ENCODE results near the gene EPYC.

Gene EPYC

DNA sequence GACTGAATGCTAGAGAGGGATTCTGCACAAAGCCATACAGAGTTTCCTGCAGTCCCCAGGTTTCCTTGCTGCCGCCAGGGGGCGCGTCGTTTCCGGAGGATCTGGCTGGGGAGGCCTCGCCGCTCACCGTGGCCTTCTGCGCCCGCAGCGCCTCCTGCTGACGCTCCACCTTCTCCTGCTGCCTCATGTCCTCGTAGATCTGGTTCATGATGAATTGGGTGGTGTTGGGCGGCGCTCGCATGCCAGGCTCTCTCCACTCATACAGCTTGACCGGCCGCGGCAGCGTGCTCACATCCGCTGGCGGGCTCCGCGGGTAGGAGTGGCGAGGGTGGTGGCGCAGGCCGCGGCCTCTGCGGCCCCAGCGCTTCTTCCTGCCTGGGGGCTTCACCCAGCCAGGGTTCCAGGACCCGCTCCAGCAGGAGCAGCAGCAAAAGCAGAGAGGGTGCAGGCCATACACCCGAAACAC lies 50.8 kb downstream of the EPYC start:
- no peak for DNase-seq

DNA sequence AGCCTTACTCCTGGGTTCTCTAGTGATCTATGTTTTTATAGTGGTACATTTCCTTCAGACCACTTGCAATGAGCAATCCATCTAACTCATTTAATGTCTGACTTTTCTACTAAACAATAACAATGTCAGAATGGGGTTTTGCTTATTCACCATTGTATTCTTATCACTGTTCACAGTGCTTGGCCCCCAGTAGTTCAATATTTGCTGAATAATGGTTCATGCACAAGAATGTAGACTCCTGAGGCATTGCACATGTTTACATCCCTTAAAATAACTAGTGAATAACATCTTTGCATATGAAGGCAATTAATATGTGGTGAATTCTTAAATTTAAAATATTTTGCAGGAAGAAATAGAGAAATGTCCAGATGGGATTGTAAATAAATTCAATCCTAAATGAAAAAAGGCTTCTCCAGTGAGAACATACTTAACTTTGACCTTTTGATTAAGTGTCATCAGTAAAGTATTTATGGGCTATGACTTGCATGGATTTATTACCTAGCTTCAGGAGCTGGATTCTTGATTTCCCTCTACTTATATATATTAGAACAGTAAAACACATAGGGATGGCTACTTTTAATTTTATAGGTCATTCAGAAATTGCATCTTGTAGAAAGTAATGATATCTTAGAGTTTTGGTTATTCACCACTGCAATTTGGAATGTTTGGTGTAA lies 53.2 kb downstream of the EPYC start:
- DNase-seq = no peak

DNA sequence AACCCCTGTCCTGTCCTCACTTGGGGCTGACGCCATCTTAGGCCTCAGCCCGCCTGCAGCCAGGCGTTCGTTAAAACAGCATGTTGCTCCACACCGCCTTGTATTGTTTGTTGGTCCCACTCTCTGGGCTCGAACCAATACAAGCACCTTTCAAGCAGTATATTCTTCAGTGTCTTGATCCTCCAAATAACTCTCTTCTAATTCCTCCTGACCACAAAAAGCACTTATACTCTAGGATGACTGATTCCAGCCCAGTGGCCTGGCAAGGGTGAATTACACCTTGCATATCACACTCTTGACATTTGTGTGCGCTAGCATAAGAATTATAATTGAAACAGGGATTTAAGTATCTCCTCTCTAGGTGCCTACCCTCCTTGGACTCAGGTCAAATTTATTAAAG lies 56.9 kb downstream of the EPYC start:
- no peak for DNase-seq

DNA sequence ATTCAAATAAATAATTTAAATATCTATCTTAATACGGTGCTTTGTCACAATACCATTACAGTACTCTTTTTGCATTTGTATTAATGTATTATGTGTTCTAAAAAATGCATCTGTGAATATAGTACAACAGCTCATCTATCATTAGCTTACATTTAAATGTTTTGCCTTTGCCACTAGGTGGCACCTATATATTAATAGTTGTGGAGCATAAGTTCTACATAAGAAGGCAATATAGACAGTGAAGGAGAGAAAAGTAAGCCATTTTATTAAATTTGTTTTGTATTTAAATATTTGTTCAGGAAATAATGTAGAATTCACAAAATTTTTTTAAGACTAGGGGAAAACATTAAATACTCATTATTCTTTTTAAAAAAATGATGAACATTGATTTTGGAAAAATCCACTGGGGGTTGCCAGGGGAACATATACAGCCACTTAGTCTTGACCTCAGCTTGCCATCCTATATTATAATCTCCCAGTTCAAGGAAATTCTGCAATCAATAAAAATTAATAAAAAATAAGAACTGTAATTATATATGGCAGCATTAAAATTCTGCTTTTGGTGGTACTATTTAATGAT lies 59.6 kb downstream of the EPYC start:
- peak in 1 of 2 experiments; percentile 71 for DNase-seq

DNA sequence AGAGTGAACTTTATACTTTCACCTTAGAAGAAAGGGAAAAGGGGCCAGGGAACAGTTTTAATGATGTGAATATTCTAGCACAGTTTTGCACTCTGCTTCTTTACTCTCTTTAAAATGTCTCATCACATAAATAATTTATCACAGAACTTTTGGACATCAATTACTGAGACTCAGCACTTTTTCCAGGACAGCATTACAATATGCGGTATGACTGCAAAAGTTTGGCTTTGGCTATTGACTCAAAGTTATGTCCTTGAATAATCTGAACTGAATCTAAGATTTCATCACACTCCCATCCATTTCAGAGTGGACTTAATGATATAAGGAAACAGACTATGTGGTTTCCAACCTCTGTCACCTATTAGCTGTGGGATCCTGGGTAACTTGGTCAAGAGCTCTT lies 61.5 kb downstream of the EPYC start:
- DNase-seq = no peak

DNA sequence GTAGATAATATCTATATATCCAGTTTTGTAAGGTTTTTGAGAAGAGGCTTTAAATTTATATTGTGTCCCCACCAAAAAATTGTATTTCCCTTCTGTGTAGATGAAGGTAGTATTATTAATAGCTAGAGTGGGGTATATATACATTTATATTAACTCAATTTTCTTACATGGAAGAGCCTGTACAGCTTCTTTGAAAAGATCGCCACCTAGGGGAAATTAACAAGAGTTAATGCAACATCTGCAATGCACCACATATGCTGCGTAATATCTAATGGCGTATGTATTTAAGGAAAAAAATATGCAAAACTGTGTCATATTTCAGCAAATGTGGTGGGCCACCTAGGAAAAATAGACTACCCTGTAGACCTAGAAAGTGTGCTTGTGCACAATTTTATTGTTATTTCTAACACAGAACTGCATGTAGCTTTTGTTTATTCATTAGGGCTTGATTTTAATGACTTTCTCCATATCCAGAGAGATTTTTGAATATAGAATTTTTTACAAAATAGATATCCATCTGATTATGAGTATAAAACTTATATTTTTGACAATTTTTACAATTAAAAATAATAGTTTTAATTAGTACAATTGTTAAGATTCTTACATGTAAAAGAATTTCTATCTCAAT lies 63.8 kb downstream of the EPYC start:
- DNase-seq = peak; percentile 8 to 70

DNA sequence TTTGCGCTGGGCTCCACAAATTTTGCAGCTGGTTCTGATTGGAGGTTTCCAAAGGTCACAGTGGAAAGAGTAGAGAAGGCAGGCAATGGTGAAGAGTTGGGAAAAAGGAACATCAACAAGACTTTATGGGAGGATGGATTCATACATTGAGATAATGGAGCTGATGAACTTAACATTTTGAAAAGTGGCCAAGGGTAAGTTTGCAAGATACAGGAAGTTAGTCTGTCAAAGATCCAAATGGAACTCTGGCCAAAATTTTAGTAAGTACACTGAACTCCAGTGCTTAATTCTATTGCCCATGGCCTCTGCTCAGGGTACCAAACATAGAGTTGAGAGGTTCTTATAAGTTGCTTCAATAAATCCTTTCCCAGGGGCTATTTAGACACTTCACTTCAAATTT lies 65.4 kb downstream of the EPYC start:
- no peak for DNase-seq

DNA sequence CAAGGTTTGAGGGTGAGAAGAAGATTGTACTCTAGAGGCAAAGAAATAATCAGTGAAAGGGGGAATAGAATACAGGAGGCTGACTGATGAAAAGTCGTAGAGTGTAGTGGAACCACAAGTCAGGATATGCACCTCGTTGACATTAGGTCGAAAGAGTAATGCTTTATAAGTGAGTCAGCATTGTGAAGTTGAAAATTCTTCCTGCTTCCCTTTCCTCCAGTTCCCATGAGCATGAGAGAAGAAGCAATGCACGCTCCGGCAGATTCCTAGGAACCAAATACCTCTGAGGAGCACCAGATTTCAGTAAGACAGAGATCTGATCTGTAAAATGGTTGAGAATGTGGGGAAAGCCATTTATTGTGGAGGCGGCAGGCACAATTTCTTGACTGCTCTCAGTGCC lies 66.3 kb downstream of the EPYC start:
- no peak for DNase-seq

DNA sequence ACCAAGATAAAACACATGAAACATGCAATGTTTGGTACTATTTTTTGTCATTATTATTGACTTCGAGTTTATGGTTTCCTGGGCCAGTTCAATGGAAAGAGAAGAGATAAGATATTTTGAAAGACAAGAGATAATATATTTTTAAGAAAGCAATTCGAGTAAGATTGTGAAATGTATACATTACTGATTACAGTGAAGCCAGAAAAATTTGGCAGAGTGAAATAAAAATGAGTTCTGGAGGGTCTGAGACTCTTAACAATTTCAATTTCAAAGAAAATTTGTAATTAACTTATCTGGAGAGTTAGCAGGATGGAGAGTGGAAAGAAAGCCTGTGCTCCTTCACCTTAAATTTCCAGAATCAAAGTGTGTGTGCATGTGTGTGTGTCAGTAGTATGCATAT lies 67.1 kb downstream of the EPYC start:
- no peak for DNase-seq

DNA sequence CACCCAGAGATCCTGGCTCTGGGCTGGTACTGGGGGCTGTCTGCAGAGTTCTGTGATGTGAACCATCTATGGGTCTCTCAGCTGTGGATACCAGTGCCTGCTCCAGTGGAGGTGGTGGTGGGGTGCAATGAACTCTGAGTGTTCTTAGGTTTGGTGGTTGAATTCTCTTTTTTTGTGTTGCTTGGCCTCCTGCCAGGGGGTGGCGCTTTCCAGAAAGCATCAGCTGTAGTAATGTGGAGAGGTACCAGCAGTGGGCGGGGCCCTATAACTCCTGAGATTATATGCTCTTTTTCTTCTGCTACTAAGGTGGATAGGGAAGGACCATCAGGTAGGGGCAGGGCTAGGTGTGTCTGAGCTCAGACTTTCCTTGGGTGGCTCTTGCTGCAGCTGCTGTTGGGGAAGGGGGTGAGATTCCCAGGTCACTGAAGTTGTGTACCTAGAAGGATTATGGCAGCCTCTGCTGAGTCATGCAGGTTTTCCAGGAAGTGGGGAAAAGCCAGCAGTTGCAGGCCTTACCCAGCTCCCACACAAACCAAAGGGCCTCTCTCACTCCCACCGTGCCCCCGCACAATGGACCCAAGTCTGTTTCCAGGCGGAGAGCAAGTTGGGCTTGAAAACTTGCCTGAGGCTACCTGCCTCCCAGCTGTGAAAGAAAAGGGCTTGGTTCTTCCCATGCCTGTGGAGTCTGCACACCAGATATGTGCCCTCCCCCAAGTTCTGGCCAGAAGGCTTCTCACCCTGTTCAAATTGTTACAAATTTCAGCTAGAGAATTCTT lies 68.4 kb downstream of the EPYC start:
- no peak for DNase-seq

DNA sequence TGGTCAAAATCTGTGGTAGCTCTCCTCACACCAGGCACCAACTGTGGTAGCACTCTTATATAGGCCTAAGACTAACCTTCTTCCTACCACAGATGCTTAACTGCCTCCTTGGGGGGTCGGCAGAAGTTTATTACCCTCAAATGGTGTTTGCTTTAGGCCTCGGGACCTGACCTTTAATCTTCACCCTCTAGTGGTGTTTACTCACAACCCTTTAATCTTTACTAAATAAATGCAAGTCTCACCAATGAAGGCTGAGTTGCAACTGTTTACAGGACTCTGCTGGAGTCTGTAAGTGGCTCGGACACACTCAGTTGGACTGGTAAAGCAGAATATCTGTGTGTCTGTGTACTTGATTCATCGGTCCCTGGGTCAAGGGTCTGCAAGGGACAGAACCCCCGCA lies 79.2 kb downstream of the EPYC start:
- no peak for DNase-seq

DNA sequence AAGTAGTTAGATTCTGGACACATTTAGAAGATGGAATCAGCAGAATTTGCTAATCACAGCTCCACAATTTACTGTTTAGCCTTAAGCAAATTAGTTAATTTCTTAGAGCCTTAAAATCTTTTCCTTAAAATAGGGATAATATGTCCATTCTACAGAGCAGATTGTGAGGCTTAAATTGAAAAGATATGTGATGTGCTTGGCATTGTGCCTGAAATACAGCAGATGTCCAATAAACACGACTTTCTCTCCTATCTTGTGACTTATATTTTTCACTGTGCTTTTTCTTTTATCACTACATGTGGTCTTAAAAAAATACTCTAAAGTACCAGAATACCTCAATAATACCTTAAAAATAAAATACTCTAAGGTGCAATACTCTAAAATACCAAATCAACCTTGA lies 80.4 kb downstream of the EPYC start:
- DNase-seq = peak in 1 of 2 experiments; percentile 20

DNA sequence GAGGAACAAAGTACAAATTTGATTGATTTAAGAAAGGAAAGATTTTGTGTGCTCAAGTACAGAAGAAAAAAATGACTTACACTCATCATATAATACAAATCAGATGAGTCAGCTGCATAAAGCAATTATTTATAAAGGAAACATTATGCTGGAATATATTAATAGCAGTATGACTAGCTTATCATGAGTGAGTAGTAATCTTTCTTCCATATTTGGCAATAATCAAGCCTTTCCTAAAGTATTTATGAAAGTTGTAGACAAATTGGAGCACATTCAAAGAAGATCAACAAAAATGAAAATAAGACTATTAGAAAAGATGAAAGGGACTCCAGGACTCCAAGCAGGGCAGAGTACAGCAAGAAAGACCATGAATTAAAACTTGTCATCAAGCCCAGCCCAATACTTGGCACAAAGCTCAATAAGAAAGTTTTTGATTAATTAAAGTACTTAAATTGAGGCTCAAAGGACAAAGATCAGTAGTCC lies 82.6 kb downstream of the EPYC start:
- DNase-seq = no peak

DNA sequence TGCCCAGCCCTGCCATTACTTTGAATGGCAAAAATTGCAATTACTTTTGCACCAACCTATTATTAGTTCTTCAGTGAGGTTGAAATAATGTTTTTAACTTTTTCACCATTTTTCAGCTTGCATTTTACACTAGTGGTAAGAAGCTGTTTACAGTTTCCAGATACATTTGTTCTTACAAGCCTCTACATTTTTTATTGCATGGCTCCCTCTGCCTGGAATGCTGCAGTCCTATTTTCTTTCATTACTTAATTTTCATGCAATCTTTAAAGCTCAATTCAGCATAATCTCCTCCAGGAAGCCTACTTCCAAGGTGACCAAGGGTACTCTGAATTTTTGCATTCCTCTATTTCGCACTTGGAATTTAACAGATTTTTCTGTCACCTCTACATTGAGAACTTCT lies 83.2 kb downstream of the EPYC start:
- no peak for DNase-seq

DNA sequence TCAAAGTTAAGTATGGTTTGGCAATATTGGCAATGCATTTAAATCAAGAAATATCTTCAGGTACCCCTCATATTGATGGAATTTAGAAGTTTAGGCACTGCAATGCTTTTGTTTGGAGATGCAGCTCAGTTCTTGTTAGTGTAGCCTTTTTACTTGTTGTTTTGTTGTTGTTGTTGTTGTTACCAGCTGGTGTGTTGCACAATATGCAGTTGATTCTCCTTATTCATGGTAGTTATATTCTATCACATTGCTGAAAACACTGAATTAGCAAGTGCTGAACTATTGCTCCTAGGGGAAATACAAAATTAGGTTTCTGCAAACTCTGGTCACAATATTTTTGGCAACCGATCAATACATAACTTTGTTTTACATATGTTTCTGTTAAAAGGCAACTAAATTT lies 84.5 kb downstream of the EPYC start:
- DNase-seq = no peak

DNA sequence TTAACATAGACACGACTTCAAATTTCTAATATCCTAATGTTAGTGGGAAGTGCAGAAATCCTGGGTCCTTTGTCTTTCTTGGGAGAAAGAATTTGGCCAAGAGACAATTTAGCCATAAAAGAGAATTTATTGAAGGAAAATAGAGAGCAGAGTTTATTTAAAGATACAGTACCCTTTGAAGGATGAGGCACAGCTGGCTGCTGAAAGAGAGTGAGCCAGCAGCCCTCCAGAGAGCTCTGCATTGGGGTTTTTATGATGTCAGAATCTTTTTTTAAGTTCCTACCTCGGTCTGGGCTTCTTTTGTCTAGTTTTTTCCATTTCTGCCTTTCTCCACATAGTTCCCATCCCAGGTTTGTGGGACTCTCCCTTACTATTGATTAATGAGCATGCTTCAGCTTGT lies 87.3 kb downstream of the EPYC start:
- no peak for DNase-seq

DNA sequence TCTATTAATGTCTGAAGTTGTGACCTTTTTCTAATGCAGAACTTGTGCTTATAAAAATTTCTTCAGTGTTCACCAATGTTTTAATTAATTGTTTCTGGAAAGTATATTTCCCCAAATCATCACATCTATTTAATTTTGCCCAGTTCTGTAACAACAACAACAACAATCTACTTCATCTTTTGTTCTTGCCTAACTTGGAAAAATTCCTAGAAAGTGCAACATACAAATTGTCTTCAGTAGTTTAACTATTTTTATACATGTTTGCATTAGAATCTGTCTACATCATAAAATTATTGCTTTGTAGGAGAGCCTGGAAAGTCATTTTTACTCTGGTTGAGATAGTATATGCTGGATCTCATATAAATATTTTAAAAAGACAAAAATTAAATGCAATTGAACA lies 88.3 kb downstream of the EPYC start:
- DNase-seq = no peak

DNA sequence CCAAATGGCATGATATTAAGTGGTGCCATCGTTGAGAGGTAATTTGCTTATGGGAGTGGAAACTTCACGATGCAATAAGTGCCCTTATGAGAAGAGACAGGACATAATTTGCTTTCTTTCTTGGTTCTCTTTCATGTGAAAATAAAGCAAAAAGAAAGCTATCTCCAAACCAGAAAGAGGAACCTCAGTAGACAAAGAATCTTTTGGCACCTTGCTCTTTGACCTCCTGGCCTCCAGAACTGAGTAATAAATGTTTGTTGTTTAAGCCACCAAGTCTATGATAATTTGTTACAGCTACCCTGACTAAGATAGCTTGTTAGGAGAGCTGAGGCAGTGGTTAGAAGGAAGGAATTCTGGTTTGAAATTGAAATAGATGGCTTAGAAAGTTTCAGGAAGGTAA lies 89.4 kb downstream of the EPYC start:
- DNase-seq = no peak
